WTC11 (cell line): Measurements from ENCODE around the gene MLXIP. TPM values are rescaled to one million over a fixed set of nuclear protein-coding genes. Genes with fewer than 3 reads are reported as not detected.
"Not testable (repeated sequence)": the region's sequence is repeated elsewhere in the genome, so short reads cannot be mapped to it uniquely, and the experiment has no call there.

Source experiments
- ATAC-seq: fragments of 200-7000 bp; cut with Tn5 transposase; 2 replicates; pipeline ENCODE4 v1.10.0; 2021; ENCODE audit warnings: mild to moderate bottlenecking, moderate library complexity
- CTCF ChIA-PET: fragments of 300-600 bp; sonication (Branson Sonifier 250); formaldehyde crosslinking; loops from one replicate; lab custom pipeline; 2021; ENCODE audit warnings: antibody characterized with exemption; lab: Charles Lee
- POLR2A ChIA-PET: fragments of 350-600 bp; sonication (Branson Sonifier 250); formaldehyde crosslinking; loops from one replicate; lab custom pipeline; 2021; ENCODE audit warnings: antibody characterized with exemption; lab: Charles Lee
- DNase-seq: peaks from one replicate; pipeline ENCODE4 v3.0.0; 2021; ENCODE audit warnings: low spot score
- H3K27ac Mint-ChIP-seq: 2 replicates; pipeline ENCODE4 v1.8.0; 2021; ENCODE audit warnings: mixed read lengths
- H3K27me3 Mint-ChIP-seq: 2 replicates; pipeline ENCODE4 v1.8.0; 2021; ENCODE audit warnings: low read depth, mild to moderate bottlenecking, moderate library complexity, mixed read lengths
- H3K36me3 Mint-ChIP-seq: 2 replicates; pipeline ENCODE4 v1.8.0; 2021; ENCODE audit warnings: mixed read lengths
- H3K4me1 Mint-ChIP-seq: 2 replicates; pipeline ENCODE4 v1.8.0; 2022; ENCODE audit warnings: mixed read lengths
- H3K4me3 Mint-ChIP-seq: 2 replicates; pipeline ENCODE4 v1.8.0; 2021; ENCODE audit warnings: mild to moderate bottlenecking, moderate library complexity, mixed read lengths
- H3K9me3 Mint-ChIP-seq: 2 replicates; pipeline ENCODE4 v1.8.0; 2021; ENCODE audit warnings: mixed read lengths
- ATF1 ChIP-seq: sonication (generic); formaldehyde crosslinking; IDR thresholded peaks from 2 replicates; pipeline ENCODE4 v1.8.1; 2023; ENCODE audit warnings: mild to moderate bottlenecking, moderate library complexity, missing genetic modification reagents
- ESRRA ChIP-seq: sonication (generic); formaldehyde crosslinking; IDR thresholded peaks from 2 replicates; pipeline ENCODE4 v1.8.1; 2022; ENCODE audit warnings: mild to moderate bottlenecking, missing genetic modification reagents, borderline replicate concordance
- FOXP1 ChIP-seq: sonication (generic); formaldehyde crosslinking; IDR thresholded peaks from 2 replicates; pipeline ENCODE4 v1.8.0; 2022; ENCODE audit warnings: missing genetic modification reagents, mild to moderate bottlenecking, moderate library complexity, borderline replicate concordance
- HMGA2 ChIP-seq: fragments of 250-450 bp; sonication (Bioruptor Pico); IDR thresholded peaks from 2 replicates; pipeline ENCODE4 v1.4.0; 2021; ENCODE audit warnings: mild to moderate bottlenecking, moderate library complexity
- JAZF1 ChIP-seq: fragments of 250-450 bp; sonication (Bioruptor Pico); IDR thresholded peaks from 2 replicates; pipeline ENCODE4 v1.9.0; 2021; ENCODE audit warnings: moderate library complexity, mild to moderate bottlenecking, inconsistent platforms
- JUN ChIP-seq: sonication (generic); formaldehyde crosslinking; IDR thresholded peaks from 2 replicates; pipeline ENCODE4 v1.8.0; 2023; ENCODE audit warnings: mild to moderate bottlenecking, missing genetic modification reagents
- KAT7 ChIP-seq: sonication (generic); formaldehyde crosslinking; IDR thresholded peaks from 2 replicates; pipeline ENCODE4 v1.8.1; 2023; ENCODE audit warnings: missing genetic modification reagents, mild to moderate bottlenecking, borderline replicate concordance
- MXD4 ChIP-seq: fragments of 250-450 bp; sonication (Bioruptor Pico); IDR thresholded peaks from 2 replicates; pipeline ENCODE4 v1.8.0; 2021; ENCODE audit warnings: mild to moderate bottlenecking, moderate library complexity, borderline replicate concordance
- NFYB ChIP-seq: sonication (generic); formaldehyde crosslinking; conservative IDR thresholded peaks from 2 replicates; pipeline ENCODE4 v1.8.0; 2022; ENCODE audit warnings: low read depth, missing genetic modification reagents
- SMAD4 ChIP-seq: sonication (generic); formaldehyde crosslinking; IDR thresholded peaks from 2 replicates; pipeline ENCODE4 v1.8.0; 2022; ENCODE audit warnings: mild to moderate bottlenecking, missing genetic modification reagents
- ZNF219 ChIP-seq: sonication (generic); formaldehyde crosslinking; IDR thresholded peaks from 2 replicates; pipeline ENCODE4 v1.8.0; 2023; ENCODE audit warnings: missing genetic modification reagents, mild to moderate bottlenecking, borderline replicate concordance
- ZNF396 ChIP-seq: fragments of 250-450 bp; sonication (Bioruptor Pico); IDR thresholded peaks from 2 replicates; pipeline ENCODE4 v1.8.0; 2021; ENCODE audit warnings: mild to moderate bottlenecking, moderate library complexity, borderline replicate concordance
- total RNA-seq: library from RNA; stranded (reverse); gene quantifications from 3 replicates; pipeline ENCODE4 v1.2.3, GENCODE V29; 2021
- TF ChIP-seq, protein P1 (sequence below): fragments of 250-450 bp; sonication (Bioruptor Pico); IDR thresholded peaks from 2 replicates; pipeline ENCODE4 v1.9.0; 2021; ENCODE audit warnings: mild to moderate bottlenecking, borderline replicate concordance
- TF ChIP-seq, protein P2 (sequence below): sonication (generic); formaldehyde crosslinking; IDR thresholded peaks from 2 replicates; pipeline ENCODE4 v1.8.0; 2022; ENCODE audit warnings: mild to moderate bottlenecking, missing genetic modification reagents
- TF ChIP-seq, protein P3 (sequence below): fragments of 250-450 bp; sonication (Bioruptor Pico); IDR thresholded peaks from 2 replicates; pipeline ENCODE4 v1.8.0; 2021; ENCODE audit warnings: mild to moderate bottlenecking
- TF ChIP-seq, protein P4 (sequence below): fragments of 250-450 bp; sonication (Bioruptor Pico); IDR thresholded peaks from 2 replicates; pipeline ENCODE4 v1.9.0; 2021; ENCODE audit warnings: mild to moderate bottlenecking
- TF ChIP-seq, protein P5 (sequence below): sonication (generic); formaldehyde crosslinking; IDR thresholded peaks from 2 replicates; pipeline ENCODE4 v1.8.0; 2022; ENCODE audit warnings: mild to moderate bottlenecking, missing genetic modification reagents

The MLXIP gene
- total RNA-seq, 1 experiment from 2014 or later: 49.4 TPM

DNA sequence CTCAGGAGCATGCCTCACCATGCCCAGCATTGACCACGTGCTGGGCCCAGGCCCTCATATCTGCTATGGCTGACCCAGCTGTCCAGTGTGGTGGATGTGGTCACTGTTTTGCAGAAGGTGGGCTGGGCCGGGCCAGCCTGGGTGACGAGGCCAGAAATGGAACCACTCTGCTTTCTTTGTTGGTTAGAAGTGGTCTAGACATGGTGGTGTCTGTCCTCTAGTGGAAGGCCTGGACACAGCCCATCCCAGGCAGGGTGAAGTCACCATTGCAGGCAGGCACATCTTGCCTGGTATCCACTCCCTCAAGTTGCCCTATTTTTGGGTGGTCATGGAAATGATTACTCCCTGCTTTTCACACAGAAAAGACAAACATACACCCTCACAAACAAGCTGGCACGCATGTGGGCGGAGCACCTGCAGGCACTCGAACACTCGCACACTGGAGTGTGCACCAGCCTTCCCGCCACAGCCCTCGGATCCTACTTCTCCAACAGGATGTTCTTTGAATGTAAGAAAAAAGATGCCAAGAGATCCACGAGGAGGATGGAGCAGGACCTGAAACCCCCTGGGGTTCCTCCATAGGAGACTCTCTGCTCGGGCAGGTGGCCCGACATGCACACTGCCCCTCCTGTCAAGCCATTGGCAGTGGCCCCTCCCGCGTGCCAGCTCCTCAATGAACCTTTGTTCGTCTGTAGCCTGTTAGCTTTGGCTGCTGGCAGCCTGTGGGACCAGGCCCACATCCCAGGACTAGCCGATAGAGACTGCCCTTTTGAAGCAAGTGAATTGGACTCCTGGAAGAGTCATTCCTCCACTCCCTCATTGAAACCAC is 38.4 kb downstream of the MLXIP start (continued):
- TF ChIP-seq, protein P1, sequence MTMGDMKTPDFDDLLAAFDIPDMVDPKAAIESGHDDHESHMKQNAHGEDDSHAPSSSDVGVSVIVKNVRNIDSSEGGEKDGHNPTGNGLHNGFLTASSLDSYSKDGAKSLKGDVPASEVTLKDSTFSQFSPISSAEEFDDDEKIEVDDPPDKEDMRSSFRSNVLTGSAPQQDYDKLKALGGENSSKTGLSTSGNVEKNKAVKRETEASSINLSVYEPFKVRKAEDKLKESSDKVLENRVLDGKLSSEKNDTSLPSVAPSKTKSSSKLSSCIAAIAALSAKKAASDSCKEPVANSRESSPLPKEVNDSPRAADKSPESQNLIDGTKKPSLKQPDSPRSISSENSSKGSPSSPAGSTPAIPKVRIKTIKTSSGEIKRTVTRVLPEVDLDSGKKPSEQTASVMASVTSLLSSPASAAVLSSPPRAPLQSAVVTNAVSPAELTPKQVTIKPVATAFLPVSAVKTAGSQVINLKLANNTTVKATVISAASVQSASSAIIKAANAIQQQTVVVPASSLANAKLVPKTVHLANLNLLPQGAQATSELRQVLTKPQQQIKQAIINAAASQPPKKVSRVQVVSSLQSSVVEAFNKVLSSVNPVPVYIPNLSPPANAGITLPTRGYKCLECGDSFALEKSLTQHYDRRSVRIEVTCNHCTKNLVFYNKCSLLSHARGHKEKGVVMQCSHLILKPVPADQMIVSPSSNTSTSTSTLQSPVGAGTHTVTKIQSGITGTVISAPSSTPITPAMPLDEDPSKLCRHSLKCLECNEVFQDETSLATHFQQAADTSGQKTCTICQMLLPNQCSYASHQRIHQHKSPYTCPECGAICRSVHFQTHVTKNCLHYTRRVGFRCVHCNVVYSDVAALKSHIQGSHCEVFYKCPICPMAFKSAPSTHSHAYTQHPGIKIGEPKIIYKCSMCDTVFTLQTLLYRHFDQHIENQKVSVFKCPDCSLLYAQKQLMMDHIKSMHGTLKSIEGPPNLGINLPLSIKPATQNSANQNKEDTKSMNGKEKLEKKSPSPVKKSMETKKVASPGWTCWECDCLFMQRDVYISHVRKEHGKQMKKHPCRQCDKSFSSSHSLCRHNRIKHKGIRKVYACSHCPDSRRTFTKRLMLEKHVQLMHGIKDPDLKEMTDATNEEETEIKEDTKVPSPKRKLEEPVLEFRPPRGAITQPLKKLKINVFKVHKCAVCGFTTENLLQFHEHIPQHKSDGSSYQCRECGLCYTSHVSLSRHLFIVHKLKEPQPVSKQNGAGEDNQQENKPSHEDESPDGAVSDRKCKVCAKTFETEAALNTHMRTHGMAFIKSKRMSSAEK (CRISPR knock-in tag): no peak
- TF ChIP-seq KAT7 (no peak), JAZF1 (CRISPR knock-in tag) (no peak)
- TF ChIP-seq, protein P2, sequence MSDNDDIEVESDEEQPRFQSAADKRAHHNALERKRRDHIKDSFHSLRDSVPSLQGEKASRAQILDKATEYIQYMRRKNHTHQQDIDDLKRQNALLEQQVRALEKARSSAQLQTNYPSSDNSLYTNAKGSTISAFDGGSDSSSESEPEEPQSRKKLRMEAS: no peak

DNA sequence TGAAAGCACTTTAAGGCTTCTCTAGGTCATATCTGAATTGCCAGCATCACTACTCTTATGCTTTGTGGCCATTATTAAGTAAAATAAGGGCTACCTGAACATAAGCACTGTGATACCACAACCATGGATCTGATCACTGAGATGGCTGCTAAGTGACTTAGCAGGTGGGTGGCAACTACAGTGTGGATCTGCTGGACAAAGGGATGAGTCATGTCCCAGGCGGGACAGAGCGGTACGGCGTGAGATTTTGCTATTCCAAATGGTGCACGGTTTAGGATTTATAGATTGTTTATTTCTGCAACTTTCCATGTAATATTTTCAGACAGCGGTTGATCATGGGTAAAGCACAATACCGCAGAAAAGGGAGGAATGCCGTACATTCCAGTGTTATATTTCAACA is 39.4 kb downstream of the MLXIP start:
- no peak overlapping the region; the same call in 1 of the 2 replicates for H3K27ac Mint-ChIP-seq
- no peaks in the 10 kb centered on the region for H3K9me3 Mint-ChIP-seq
- no peaks in the 10 kb centered on the region for H3K36me3 Mint-ChIP-seq
- no peak for ATAC-seq
- ChIA-PET POLR2A (no interaction called here), CTCF (interaction anchor here (0.6 kb wide), 1 partner anchor 63 kb away, joined by 3 read pairs; no protein-coding TSS in a partner anchor)
- no peak for DNase-seq
- no peak overlapping the region for H3K4me3 Mint-ChIP-seq
- H3K27me3 Mint-ChIP-seq: no peaks in the 10 kb centered on the region
- H3K4me1 Mint-ChIP-seq: peaks cover 6% of the 10 kb centered on the region
- no peak for TF ChIP-seq MXD4
- TF ChIP-seq, protein P3, sequence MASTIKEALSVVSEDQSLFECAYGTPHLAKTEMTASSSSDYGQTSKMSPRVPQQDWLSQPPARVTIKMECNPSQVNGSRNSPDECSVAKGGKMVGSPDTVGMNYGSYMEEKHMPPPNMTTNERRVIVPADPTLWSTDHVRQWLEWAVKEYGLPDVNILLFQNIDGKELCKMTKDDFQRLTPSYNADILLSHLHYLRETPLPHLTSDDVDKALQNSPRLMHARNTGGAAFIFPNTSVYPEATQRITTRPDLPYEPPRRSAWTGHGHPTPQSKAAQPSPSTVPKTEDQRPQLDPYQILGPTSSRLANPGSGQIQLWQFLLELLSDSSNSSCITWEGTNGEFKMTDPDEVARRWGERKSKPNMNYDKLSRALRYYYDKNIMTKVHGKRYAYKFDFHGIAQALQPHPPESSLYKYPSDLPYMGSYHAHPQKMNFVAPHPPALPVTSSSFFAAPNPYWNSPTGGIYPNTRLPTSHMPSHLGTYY (CRISPR knock-in tag): no peak
- TF ChIP-seq FOXP1 (CRISPR knock-in tag): no peak
- TF ChIP-seq, protein P4, sequence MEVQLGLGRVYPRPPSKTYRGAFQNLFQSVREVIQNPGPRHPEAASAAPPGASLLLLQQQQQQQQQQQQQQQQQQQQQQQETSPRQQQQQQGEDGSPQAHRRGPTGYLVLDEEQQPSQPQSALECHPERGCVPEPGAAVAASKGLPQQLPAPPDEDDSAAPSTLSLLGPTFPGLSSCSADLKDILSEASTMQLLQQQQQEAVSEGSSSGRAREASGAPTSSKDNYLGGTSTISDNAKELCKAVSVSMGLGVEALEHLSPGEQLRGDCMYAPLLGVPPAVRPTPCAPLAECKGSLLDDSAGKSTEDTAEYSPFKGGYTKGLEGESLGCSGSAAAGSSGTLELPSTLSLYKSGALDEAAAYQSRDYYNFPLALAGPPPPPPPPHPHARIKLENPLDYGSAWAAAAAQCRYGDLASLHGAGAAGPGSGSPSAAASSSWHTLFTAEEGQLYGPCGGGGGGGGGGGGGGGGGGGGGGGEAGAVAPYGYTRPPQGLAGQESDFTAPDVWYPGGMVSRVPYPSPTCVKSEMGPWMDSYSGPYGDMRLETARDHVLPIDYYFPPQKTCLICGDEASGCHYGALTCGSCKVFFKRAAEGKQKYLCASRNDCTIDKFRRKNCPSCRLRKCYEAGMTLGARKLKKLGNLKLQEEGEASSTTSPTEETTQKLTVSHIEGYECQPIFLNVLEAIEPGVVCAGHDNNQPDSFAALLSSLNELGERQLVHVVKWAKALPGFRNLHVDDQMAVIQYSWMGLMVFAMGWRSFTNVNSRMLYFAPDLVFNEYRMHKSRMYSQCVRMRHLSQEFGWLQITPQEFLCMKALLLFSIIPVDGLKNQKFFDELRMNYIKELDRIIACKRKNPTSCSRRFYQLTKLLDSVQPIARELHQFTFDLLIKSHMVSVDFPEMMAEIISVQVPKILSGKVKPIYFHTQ (CRISPR knock-in tag): no peak

DNA sequence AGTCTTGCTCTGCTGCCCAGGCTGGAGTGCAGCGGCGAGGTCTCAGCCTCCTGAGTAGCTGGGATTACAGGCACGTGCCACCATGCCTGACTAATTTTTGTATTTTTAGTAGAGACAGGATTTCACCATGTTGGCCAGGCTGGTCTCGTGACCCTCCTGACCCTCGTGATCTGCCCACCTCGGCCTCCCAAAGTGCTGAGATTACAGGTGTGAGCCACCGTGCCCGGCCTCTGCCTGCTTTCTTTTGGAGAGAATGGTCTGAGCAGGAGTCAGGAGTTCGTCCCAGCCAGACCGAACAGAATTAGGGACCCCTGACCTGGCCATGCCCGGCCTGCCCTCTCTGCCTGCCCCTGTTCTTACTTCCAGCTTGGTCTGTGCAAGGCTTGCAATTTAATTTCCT is 42.8 kb downstream of the MLXIP start:
- Mint-ChIP-seq H3K27ac (peak overlapping the region; percentile 51; the same call in 1 of the 2 replicates), H3K4me1 (peaks cover 16% of the 10 kb centered on the region)
- ATAC-seq, POLR2A ChIA-PET, H3K9me3 Mint-ChIP-seq, H3K36me3 Mint-ChIP-seq, DNase-seq, H3K4me3 Mint-ChIP-seq, H3K27me3 Mint-ChIP-seq: not testable (repeated sequence)
- CTCF ChIA-PET: interaction anchor here (0.6 to 2.9 kb wide), 3 partner anchors 32 to 67 kb away, joined by 3 to 48 read pairs (median 13); no protein-coding TSS in a partner anchor

DNA sequence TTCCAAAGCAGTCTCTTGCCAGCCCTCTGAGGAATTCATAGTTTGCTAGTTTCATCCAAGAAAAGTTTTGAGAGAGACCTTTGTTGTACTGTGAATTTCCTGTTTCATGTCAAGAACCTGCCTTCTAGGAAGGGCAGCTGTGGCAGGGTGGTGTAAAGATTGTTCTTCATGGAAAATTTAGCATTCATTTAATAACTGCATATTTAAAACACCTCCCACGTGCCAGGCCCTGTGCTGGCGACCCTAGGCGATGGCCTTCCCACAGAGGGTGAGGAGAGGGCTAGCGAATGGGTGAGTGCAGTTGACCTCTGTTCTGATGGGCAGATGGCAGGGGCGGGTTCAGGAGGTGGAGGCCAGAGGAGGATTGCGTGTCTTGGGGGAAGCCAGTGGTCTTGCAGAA is 43.2 kb downstream of the MLXIP start:
- H3K9me3 Mint-ChIP-seq: no peaks in the 10 kb centered on the region
- H3K36me3 Mint-ChIP-seq: no peaks in the 10 kb centered on the region
- H3K4me1 Mint-ChIP-seq: peaks cover 20% of the 10 kb centered on the region
- H3K27me3 Mint-ChIP-seq: no peaks in the 10 kb centered on the region
- peak overlapping the region; percentile 51; the same call in 1 of the 2 replicates for H3K27ac Mint-ChIP-seq
- DNase-seq (no peak), ATAC-seq (no peak)
- H3K4me3 Mint-ChIP-seq: no peak overlapping the region
- ChIA-PET POLR2A (no interaction called here), CTCF (interaction anchor here (2.0 to 2.9 kb wide), 5 partner anchors 15 to 67 kb away, joined by 9 to 48 read pairs (median 13); partner anchors contain the start of gene MLXIP)
- no peak for TF ChIP-seq JUN (CRISPR knock-in tag)
- TF ChIP-seq ZNF219 (CRISPR knock-in tag): no peak
- TF ChIP-seq FOXP1 (CRISPR knock-in tag): no peak
- TF ChIP-seq SMAD4 (CRISPR knock-in tag): no peak
- TF ChIP-seq ESRRA: no peak
- no peak for TF ChIP-seq NFYB
- TF ChIP-seq HMGA2 (CRISPR knock-in tag): no peak
- TF ChIP-seq, protein P5, sequence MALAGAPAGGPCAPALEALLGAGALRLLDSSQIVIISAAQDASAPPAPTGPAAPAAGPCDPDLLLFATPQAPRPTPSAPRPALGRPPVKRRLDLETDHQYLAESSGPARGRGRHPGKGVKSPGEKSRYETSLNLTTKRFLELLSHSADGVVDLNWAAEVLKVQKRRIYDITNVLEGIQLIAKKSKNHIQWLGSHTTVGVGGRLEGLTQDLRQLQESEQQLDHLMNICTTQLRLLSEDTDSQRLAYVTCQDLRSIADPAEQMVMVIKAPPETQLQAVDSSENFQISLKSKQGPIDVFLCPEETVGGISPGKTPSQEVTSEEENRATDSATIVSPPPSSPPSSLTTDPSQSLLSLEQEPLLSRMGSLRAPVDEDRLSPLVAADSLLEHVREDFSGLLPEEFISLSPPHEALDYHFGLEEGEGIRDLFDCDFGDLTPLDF (CRISPR knock-in tag): no peak
- TF ChIP-seq ZNF396 (CRISPR knock-in tag): no peak
- TF ChIP-seq ATF1: no peak
- TF ChIP-seq, protein P2: no peak
